ENCODE data around the gene TRIM41.

GRCh38 chr5:181215997-181216989 lies 6.8 kb upstream of the TRIM41 start:
- TF ChIP-seq BACH2 (CRISPR knock-in tag; IDR thresholded peaks at IDR 0.05; ENCODE audit: borderline replicate concordance) (no peak), OSR1 (CRISPR knock-in tag; IDR thresholded peaks at IDR 0.05) (no peak), RARB (CRISPR knock-in tag; IDR thresholded peaks at IDR 0.05) (no peak), ZFP3 (CRISPR knock-in tag; IDR thresholded peaks at IDR 0.05) (no peak), SNAI2 (CRISPR knock-in tag; IDR thresholded peaks at IDR 0.05) (no peak), CSRNP3 (CRISPR knock-in tag; IDR thresholded peaks at IDR 0.05) (no peak), ZFP30 (CRISPR knock-in tag; IDR thresholded peaks at IDR 0.05) (no peak)

Data from SK-N-SH treated with all-trans-retinoic acid at 6 μM for 48 hours (cell line).